ENCODE measurements around the gene CHST4. TPM values are rescaled to one million over a fixed set of nuclear protein-coding genes. Genes with fewer than 3 reads are reported as not detected.

CHST4 gene
- total RNA-seq, 1 experiment from 2014 or later = 3.1 TPM

DNA sequence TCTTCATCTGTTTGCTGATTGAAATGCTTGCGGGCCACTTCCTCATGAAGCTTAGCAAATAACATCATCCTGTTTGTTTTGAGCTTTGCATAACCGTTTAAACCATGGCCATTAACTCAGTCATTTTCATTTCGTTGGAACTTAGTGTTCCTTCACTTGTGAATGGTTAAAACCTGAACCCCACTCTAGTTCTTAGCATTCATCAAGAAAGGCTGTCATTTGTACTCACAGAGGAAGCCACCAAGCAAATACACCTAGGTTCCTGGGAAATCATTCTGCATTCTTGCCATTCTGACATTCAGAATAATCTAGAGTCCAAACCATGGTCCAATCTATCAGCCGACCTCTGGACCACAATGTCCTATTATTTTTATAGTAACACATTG, 59.1 kb downstream of the CHST4 start:
- Histone ChIP-seq H3K36me3 (ENCODE audit: low read depth) (no peaks in the 10 kb centered on the region), H3K27ac (no peak overlapping the region), H3K9me3 (ENCODE audit: insufficient read depth, low read depth) (no peaks in the 10 kb centered on the region; the same call in 1 of the 2 replicates), H3K4me2 (no peak overlapping the region), H3K27me3 (ENCODE audit: insufficient read depth, low read depth) (peaks cover 27% of the 10 kb centered on the region; the same call in 1 of the 2 replicates), H3K79me2 (ENCODE audit: low read depth) (no peaks in the 10 kb centered on the region), H4K20me1 (ENCODE audit: insufficient read depth) (no peaks in the 10 kb centered on the region), H3F3A (ENCODE audit: insufficient read depth, low read depth) (no peaks in the 10 kb centered on the region), H3K4me1 (replicated peaks; ENCODE audit: insufficient read depth) (no peaks in the 10 kb centered on the region), H2AFZ (no peak overlapping the region), H3K9me2 (ENCODE audit: insufficient read depth) (no peaks in the 10 kb centered on the region), H3K4me3 (no peak overlapping the region)
- ChIA-PET CTCF (no interaction called here), POLR2A (ENCODE audit: unreplicated experiment) (no interaction called here)
- no TSS peak for BruUV-seq (replicated peaks)
- intact Hi-C loops (cut with micrococcal nuclease; ENCODE audit: unreplicated experiment) = no loop called here
- no peak for DNase-seq
- no peak for TF ChIP-seq EZH2 (IDR thresholded peaks at IDR 0.05; ENCODE audit: low read depth)
- TF ChIP-seq, protein P1, sequence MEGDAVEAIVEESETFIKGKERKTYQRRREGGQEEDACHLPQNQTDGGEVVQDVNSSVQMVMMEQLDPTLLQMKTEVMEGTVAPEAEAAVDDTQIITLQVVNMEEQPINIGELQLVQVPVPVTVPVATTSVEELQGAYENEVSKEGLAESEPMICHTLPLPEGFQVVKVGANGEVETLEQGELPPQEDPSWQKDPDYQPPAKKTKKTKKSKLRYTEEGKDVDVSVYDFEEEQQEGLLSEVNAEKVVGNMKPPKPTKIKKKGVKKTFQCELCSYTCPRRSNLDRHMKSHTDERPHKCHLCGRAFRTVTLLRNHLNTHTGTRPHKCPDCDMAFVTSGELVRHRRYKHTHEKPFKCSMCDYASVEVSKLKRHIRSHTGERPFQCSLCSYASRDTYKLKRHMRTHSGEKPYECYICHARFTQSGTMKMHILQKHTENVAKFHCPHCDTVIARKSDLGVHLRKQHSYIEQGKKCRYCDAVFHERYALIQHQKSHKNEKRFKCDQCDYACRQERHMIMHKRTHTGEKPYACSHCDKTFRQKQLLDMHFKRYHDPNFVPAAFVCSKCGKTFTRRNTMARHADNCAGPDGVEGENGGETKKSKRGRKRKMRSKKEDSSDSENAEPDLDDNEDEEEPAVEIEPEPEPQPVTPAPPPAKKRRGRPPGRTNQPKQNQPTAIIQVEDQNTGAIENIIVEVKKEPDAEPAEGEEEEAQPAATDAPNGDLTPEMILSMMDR (conservative IDR thresholded peaks at IDR 0.05) = no peak

Other genes starting within 250 kb of the CHST4 start
- 30.4 and 36.2 TPM in 2 replicates for gene CMTR2, start 237.0 kb upstream of the CHST4 start, total RNA-seq (2021)
- gene CALB2, start 167.7 kb upstream of the CHST4 start, total RNA-seq (2021) = 107 and 135 TPM in 2 replicates
- not detected in 2 replicates for gene TLE7, start 84.4 kb upstream of the CHST4 start, total RNA-seq (2021)
- gene ZNF23, start 64.2 kb upstream of the CHST4 start, total RNA-seq (2021) = 6.9 and 7.9 TPM in 2 replicates
- gene ZNF19, start 37.1 kb upstream of the CHST4 start, total RNA-seq (2021) = 6.8 TPM in 2 replicates
- 0.13 and 0.50 TPM in 2 replicates for gene TAT, start 50.7 kb downstream of the CHST4 start, total RNA-seq (2021)
- 28.5 and 28.6 TPM in 2 replicates for gene MARVELD3, start 99.8 kb downstream of the CHST4 start, total RNA-seq (2021)
- gene PHLPP2, start 198.3 kb downstream of the CHST4 start, total RNA-seq (2021) = 5.1 and 5.5 TPM in 2 replicates